ENCODE measurements around the gene KLF4. TPM values are rescaled to one million over a fixed set of nuclear protein-coding genes. Genes with fewer than 3 reads are reported as not detected.
"Not testable (repeated sequence)": the region's sequence is repeated elsewhere in the genome, so short reads cannot be mapped to it uniquely, and the experiment has no call there.

The KLF4 gene
- total RNA-seq, 1 donor from 2014 or later, result 12.0 TPM

GRCh38 chr9:107504585-107505455, 15.3 kb upstream of the KLF4 start:
- H3K9ac ChIP-seq (ENCODE audit: low read depth in 1 of 3, low read length in 3 of 3), result no peak overlapping the region
- no peak overlapping the region for H3K27ac ChIP-seq (ENCODE audit: low read depth, low read length)

DNA sequence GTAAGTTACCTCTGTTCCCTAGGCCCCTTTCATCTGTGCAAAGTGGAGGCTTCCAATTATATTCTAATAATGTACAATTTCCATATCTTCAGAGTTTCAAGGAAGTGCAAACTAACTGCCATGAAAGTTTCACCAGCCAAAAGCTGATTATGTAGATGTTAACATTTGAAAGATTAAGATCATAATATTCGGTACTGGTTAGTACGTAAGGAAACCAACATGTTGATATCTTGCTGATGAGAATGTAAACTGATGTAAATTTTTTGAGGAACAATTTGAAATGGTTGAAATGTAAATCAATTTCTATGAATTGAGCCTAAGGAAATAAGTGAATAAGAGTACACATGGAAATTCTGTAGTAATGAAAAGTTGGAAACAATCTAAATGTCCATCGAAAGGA, 12.9 kb upstream of the KLF4 start:
- Histone ChIP-seq H3K36me3 (ENCODE audit: control insufficient read depth in 3 of 3, insufficient read depth in 3 of 3, low read length in 3 of 3) (no peaks in the 10 kb centered on the region), H3K27ac (ENCODE audit: low read depth, low read length) (no peak overlapping the region), H3K9me3 (ENCODE audit: control insufficient read depth in 3 of 3, low read length in 3 of 3) (peaks cover 0 to 3% (median 0%) of the 10 kb centered on the region in 3 donors), H3K4me1 (ENCODE audit: control insufficient read depth in 3 of 3, insufficient read depth in 3 of 3, low read length in 3 of 3) (no peaks in the 10 kb centered on the region), H3K27me3 (ENCODE audit: control insufficient read depth in 3 of 3, insufficient read depth in 3 of 3, low read length in 3 of 3) (no peaks in the 10 kb centered on the region), H3K9ac (ENCODE audit: low read depth in 1 of 3, low read length in 3 of 3) (no peak overlapping the region), H3K4me3 (ENCODE audit: low read length in 3 of 3) (no peak overlapping the region)

More at GRCh38 chr9:107504585-107505455, 15.3 kb upstream of the KLF4 start:
- no peak overlapping the region for H3K4me3 ChIP-seq (ENCODE audit: low read length in 3 of 3)
- H3K36me3 ChIP-seq (ENCODE audit: control insufficient read depth in 3 of 3, insufficient read depth in 3 of 3, low read length in 3 of 3), result no peaks in the 10 kb centered on the region
- no peaks in the 10 kb centered on the region for H3K27me3 ChIP-seq (ENCODE audit: control insufficient read depth in 3 of 3, insufficient read depth in 3 of 3, low read length in 3 of 3)
- peaks cover 0 to 3% (median 0%) of the 10 kb centered on the region in 3 donors for H3K9me3 ChIP-seq (ENCODE audit: control insufficient read depth in 3 of 3, low read length in 3 of 3)
- no peaks in the 10 kb centered on the region for H3K4me1 ChIP-seq (ENCODE audit: control insufficient read depth in 3 of 3, insufficient read depth in 3 of 3, low read length in 3 of 3)

GRCh38 chr9:107500421-107501200, 11.0 kb upstream of the KLF4 start:
- H3K36me3 ChIP-seq (ENCODE audit: control insufficient read depth in 3 of 3, insufficient read depth in 3 of 3, low read length in 3 of 3); H3K27me3 ChIP-seq (ENCODE audit: control insufficient read depth in 3 of 3, insufficient read depth in 3 of 3, low read length in 3 of 3); H3K27ac ChIP-seq (ENCODE audit: low read depth, low read length); H3K9ac ChIP-seq (ENCODE audit: low read depth in 1 of 3, low read length in 3 of 3); H3K4me3 ChIP-seq (ENCODE audit: low read length in 3 of 3); H3K9me3 ChIP-seq (ENCODE audit: control insufficient read depth in 3 of 3, low read length in 3 of 3); H3K4me1 ChIP-seq (ENCODE audit: control insufficient read depth in 3 of 3, insufficient read depth in 3 of 3, low read length in 3 of 3): not testable (repeated sequence)

GRCh38 chr9:107496976-107497375, 7.4 kb upstream of the KLF4 start:
- H3K36me3 ChIP-seq (ENCODE audit: control insufficient read depth in 3 of 3, insufficient read depth in 3 of 3, low read length in 3 of 3), result no peaks in the 10 kb centered on the region
- H3K4me3 ChIP-seq (ENCODE audit: low read length in 3 of 3), result no peak overlapping the region
- H3K9ac ChIP-seq (ENCODE audit: low read depth in 1 of 3, low read length in 3 of 3), result no peak overlapping the region
- H3K27ac ChIP-seq (ENCODE audit: low read depth, low read length), result no peak overlapping the region
- no peaks in the 10 kb centered on the region for H3K4me1 ChIP-seq (ENCODE audit: control insufficient read depth in 3 of 3, insufficient read depth in 3 of 3, low read length in 3 of 3)
- no peaks in the 10 kb centered on the region for H3K9me3 ChIP-seq (ENCODE audit: control insufficient read depth in 3 of 3, low read length in 3 of 3)
- H3K27me3 ChIP-seq (ENCODE audit: control insufficient read depth in 3 of 3, insufficient read depth in 3 of 3, low read length in 3 of 3), result no peaks in the 10 kb centered on the region

- no peaks in the 10 kb centered on the region for H3K9me3 ChIP-seq (ENCODE audit: control insufficient read depth in 3 of 3, low read length in 3 of 3)
- peaks cover 0 to 1% (median 0%) of the 10 kb centered on the region in 3 donors for H3K36me3 ChIP-seq (ENCODE audit: control insufficient read depth in 3 of 3, insufficient read depth in 3 of 3, low read length in 3 of 3)
- H3K4me3 ChIP-seq (ENCODE audit: low read length in 3 of 3), result no peak overlapping the region
- H3K9ac ChIP-seq (ENCODE audit: low read depth in 1 of 3, low read length in 3 of 3), result no peak overlapping the region
- peaks cover 15 to 28% (median 20%) of the 10 kb centered on the region in 3 donors for H3K4me1 ChIP-seq (ENCODE audit: control insufficient read depth in 3 of 3, insufficient read depth in 3 of 3, low read length in 3 of 3)
- H3K27me3 ChIP-seq (ENCODE audit: control insufficient read depth in 3 of 3, insufficient read depth in 3 of 3, low read length in 3 of 3), result no peaks in the 10 kb centered on the region
- H3K27ac ChIP-seq (ENCODE audit: low read depth, low read length), result no peak overlapping the region
Observed at GRCh38 chr9:107492381-107492970, 2.9 kb upstream of the KLF4 start.

DNA sequence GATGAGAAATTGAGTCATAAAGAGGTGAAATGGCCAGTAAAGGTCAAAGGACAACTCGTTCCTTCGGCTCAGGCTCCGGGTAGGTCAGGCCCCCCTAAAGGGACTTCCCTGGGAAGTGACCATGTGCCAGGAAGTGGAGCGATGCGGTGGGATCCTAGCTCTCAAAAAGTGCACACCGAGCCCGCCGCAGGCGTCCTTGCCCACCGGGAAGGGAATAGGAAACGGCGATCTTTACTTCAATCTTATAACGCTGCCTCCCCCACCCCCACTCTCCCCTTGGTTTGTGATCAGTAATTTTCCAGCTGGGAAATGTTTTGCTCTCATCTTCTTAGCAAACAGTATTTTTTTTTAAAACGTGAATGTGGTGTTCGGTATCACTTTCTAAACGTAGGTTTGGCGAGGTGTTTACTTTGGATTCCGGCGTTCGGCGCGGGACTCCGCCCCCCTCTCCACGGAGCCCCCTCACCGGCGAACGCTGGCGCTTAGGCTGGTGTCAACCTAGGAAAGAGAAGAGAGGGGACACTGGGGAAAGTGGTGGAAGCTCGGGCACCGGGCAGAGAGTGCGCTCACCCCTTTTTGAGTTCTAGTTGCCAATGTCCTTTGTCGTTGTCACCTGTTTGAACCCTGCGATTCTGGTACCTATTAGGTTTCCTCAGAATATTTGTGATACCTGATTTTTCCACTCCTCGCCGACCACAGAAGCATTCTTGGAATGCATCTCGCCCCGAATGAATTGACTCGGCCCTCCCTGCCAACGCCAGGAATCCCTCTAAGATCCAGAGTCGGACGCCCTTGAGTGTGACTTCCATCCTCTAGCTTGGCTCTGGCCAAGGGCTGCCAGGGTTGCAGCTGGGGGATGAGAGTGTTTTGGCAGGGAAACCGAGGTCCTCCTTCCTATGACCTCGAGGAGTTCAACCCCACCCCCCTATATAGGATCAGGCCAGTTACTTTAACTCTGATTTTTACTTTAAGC, 1.8 kb upstream of the KLF4 start:
- no peaks in the 10 kb centered on the region for H3K27me3 ChIP-seq (ENCODE audit: control insufficient read depth in 3 of 3, insufficient read depth in 3 of 3, low read length in 3 of 3)
- peaks cover 20 to 33% (median 21%) of the 10 kb centered on the region in 3 donors for H3K4me1 ChIP-seq (ENCODE audit: control insufficient read depth in 3 of 3, insufficient read depth in 3 of 3, low read length in 3 of 3)
- peaks cover 0 to 9% (median 0%) of the 10 kb centered on the region in 3 donors for H3K36me3 ChIP-seq (ENCODE audit: control insufficient read depth in 3 of 3, insufficient read depth in 3 of 3, low read length in 3 of 3)
- H3K4me3 ChIP-seq (ENCODE audit: low read length in 3 of 3), result peak overlapping the region; percentile 74 to 91 (median 87)
- H3K27ac ChIP-seq (ENCODE audit: low read depth, low read length), result peak overlapping the region; percentile 88
- H3K9ac ChIP-seq (ENCODE audit: low read depth in 1 of 3, low read length in 3 of 3), result peak overlapping the region; percentile 51 to 60 (median 59)
- H3K9me3 ChIP-seq (ENCODE audit: control insufficient read depth in 3 of 3, low read length in 3 of 3), result no peaks in the 10 kb centered on the region

DNA sequence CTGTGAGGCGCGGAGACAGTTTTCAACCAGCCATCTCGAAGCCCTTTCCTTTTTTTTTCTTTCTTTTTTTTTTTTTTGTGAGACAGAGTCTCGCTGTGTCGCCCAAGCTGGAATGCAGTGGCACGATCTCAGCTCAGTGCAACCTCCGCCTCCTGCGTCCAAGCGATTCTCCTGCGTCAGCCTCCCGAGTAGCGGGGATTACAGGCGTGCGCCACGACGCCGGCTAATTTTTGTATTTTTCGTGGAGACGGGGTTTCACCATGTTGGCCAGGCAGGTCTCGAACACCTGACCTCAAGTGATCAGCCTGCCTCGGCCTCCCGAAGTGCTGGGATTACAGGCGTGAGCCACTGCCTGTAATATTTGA, 1.0 kb upstream of the KLF4 start:
- H3K9me3 ChIP-seq (ENCODE audit: control insufficient read depth in 3 of 3, low read length in 3 of 3); H3K27me3 ChIP-seq (ENCODE audit: control insufficient read depth in 3 of 3, insufficient read depth in 3 of 3, low read length in 3 of 3): not testable (repeated sequence)
- H3K4me1 ChIP-seq (ENCODE audit: control insufficient read depth in 3 of 3, insufficient read depth in 3 of 3, low read length in 3 of 3), result peaks cover 20 to 33% (median 21%) of the 10 kb centered on the region in 3 donors

GRCh38 chr9:107489144-107489673, 360 bp downstream of the KLF4 start:
- Histone ChIP-seq H3K9ac (ENCODE audit: low read depth in 1 of 3, low read length in 3 of 3) (peak overlapping the region; percentile 82 to 90 (median 83)), H3K4me3 (ENCODE audit: low read length in 3 of 3) (peak overlapping the region; percentile 81 to 88 (median 85)), H3K36me3 (ENCODE audit: control insufficient read depth in 3 of 3, insufficient read depth in 3 of 3, low read length in 3 of 3) (peaks cover 0 to 9% (median 0%) of the 10 kb centered on the region in 3 donors), H3K27me3 (ENCODE audit: control insufficient read depth in 3 of 3, insufficient read depth in 3 of 3, low read length in 3 of 3) (no peaks in the 10 kb centered on the region), H3K9me3 (ENCODE audit: control insufficient read depth in 3 of 3, low read length in 3 of 3) (no peaks in the 10 kb centered on the region), H3K27ac (ENCODE audit: low read depth, low read length) (peak overlapping the region; percentile 88), H3K4me1 (ENCODE audit: control insufficient read depth in 3 of 3, insufficient read depth in 3 of 3, low read length in 3 of 3) (peaks cover 20 to 33% (median 21%) of the 10 kb centered on the region in 3 donors)

More for the DNA sequence above, 1.0 kb upstream of the KLF4 start:
- H3K9ac ChIP-seq (ENCODE audit: low read depth in 1 of 3, low read length in 3 of 3), result peak overlapping the region; percentile 86 to 88 (median 87)
- H3K36me3 ChIP-seq (ENCODE audit: control insufficient read depth in 3 of 3, insufficient read depth in 3 of 3, low read length in 3 of 3), result not testable (repeated sequence)
- H3K27ac ChIP-seq (ENCODE audit: low read depth, low read length), result peak overlapping the region; percentile 88
- H3K4me3 ChIP-seq (ENCODE audit: low read length in 3 of 3), result peak overlapping the region; percentile 74 to 91 (median 87)
